HG03439 (cell line): ENCODE results near the gene NIT2.
"Not testable (repeated sequence)": the region's sequence is repeated elsewhere in the genome, so short reads cannot be mapped to it uniquely, and the experiment has no call there.

Source experiments
- ATAC-seq: cut with Tn5 transposase; IDR thresholded peaks from one replicate; pipeline ENCODE4 v1.9.1; 2021; ENCODE audit warnings: mild to moderate bottlenecking, moderate library complexity; ENCODE audit not compliant: unreplicated experiment

Gene NIT2

DNA sequence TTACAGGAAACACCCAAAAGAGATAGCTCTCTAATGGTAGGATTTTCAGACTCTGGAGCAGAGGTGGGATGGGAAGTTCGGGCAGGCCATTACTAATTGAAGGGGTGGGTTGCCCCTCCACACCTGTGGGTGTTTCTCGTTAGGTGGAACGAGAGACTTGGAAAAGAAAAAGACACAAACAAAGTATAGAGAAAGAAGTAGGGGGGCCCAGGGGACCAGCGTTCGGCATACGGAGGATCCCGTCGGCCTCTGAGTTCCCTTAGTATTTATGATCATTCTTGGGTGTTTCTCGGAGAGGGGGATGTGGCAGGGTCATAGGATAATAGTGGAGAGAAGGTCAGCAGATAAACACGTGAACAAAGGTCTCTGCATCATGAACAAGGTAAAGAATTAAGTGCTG lies 1.7 kb downstream of the NIT2 start:
- ATAC-seq, result not testable (repeated sequence)

DNA sequence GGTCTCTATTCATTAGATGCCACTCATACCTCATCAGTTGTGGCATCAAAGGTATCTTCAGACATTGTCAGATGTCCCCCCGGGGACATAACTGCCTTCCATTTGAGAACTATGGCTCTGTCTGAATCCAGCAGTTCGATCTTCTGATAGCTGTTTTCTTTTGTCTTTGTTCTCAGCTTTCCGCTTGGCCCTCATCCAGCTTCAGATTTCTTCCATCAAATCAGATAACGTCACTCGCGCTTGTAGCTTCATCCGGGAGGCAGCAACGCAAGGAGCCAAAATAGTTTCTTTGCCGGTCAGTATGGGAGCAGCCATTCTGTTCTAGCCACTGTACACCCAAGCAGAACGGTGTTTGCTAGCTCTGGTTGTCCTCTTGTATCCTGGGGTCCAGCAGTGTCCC lies 4.4 kb downstream of the NIT2 start:
- no peak for ATAC-seq

DNA sequence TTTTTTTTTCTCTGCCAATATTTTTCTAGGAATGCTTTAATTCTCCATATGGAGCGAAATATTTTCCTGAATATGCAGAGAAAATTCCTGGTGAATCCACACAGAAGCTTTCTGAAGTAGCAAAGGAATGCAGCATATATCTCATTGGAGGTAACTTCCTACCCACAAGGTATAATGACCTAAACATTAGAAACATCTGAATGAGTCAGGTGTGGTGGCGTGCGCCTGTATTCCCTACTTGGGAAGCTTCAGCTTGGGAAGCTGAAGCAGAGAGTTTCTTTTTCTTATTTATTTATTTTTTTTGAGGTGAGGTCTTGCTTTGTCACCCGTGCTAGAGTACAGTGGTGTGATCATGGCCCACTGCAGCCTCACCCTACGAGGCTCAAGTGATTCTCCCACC lies 5.2 kb downstream of the NIT2 start:
- ATAC-seq, result no peak

DNA sequence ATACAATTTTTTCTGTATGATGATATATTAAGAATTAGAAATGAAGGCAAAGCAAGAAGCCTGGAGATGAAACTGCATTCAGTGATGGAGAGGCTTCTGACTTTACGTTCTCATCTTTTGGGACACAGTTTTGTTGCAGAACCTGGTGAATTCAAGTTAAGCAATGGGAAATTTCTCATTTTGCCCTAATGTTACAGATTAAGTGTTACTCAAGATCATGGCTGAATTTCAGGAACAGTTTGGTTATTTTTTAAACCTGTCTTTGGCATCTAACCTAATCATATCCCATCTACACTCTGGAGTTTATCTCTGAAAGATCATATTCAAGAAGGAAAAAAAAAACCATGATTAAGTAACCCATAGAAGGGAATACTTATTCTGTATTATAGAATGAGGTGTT lies 6.0 kb downstream of the NIT2 start:
- ATAC-seq, result no peak

DNA sequence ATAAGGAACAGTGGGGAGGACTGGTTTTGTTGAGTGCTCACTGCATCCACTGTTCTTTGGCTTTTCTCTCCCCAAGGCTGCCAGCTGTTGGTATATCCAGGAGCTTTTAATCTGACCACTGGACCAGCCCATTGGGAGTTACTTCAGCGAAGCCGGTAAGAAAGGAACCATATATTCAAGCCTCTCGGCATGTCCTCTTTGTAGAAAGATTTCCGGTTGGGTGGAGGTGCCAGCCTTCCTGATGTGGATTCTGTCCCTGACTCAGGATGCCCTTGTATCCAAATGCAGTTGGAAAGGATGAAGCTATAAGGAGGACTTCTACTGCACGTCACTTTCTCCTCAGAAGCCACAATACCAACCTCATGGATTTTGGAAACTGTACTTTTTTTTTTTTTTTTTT lies 14.2 kb downstream of the NIT2 start:
- no peak for ATAC-seq

DNA sequence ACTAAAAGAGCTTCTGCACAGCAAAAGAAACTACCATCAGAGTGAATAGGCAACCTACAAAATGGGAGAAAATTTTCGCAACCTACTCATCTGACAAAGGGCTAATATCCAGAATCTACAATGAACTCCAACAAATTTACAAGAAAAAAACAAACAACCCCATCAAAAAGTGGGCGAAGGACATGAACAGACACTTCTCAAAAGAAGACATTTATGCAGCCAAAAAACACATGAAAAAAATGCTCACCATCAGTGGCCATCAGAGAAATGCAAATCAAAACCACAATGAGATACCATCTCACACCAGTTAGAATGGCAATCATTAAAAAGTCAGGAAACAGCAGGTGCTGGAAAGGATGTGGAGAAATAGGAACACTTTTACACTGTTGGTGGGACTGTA lies 17.2 kb downstream of the NIT2 start:
- ATAC-seq, result not testable (repeated sequence)

DNA sequence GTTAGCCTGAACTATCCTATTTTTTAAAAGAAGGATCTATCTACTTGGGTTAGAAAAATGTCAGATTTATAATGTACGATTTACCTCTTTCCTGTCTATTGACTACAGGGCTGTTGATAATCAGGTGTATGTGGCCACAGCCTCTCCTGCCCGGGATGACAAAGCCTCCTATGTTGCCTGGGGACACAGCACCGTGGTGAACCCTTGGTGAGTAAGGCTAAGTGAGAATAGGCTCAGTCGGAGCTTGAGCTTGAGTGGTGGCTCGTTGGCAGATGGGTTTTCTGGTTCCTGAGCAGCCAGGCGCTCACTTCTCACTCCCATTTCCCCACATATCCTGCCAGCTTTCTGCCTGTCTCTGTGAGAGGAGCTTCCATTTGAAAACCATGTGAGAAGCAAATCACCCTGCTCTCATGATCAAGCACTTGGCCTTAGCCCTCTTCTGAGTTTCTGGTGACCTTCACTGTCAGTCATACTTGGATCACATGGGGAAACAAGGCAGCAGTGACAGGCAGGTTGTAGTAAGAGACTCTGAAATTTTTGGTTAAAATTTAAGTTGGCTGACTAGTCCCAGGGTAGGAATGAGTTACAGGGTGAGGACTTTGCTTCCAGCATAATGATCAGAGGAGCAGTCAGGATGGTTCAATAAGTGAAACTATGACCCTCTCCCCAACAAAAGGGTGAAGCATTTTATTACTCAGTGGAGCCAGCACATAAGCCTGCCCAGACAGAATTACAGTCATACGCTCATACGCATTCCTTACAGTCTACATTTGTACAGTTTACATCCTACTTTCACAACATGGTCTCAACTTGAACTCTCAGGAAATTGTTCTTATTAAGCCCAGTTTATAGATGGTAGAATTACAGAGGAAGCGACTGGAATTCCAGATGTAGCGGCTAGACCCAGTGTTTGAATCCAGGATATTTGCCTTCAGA lies 18.0 kb downstream of the NIT2 start:
- ATAC-seq, result no peak

DNA sequence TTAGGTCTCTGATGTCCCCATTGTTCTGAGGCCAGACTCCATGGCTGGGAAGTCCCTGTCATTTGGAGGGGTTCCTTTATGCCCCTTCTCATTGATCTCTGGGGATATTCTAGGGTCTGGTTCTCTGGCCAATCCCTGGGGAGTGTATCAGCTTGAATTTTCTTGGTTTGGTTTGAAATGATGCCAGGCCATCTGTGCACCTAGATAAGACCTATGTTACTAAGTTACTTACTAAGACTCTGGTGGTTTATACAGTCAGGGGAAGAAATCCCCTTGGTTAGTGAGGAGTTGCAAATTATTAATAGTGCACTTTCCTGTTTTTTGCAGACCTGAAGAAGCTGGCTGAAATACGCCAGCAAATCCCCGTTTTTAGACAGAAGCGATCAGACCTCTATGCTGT lies 20.3 kb downstream of the NIT2 start:
- ATAC-seq, result no peak

DNA sequence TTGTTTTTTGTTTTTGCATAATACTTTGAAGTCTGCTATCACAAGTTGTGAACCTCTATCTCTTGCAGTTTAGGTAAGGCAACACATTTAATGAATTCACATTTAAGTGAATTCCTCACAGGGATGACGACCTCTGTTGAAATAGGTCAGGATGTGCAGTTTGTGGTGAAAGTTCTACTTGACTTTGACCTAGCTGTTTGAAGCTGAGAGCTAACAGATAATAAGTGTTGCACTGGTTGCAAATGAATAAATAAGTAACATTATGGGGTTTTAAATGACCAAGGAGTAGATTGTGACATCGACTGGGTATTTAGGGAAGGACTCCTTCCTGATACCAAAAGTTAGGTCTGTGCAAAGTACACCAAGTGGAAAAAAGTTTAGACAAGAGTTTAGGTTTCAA lies 23.9 kb downstream of the NIT2 start:
- no peak for ATAC-seq

DNA sequence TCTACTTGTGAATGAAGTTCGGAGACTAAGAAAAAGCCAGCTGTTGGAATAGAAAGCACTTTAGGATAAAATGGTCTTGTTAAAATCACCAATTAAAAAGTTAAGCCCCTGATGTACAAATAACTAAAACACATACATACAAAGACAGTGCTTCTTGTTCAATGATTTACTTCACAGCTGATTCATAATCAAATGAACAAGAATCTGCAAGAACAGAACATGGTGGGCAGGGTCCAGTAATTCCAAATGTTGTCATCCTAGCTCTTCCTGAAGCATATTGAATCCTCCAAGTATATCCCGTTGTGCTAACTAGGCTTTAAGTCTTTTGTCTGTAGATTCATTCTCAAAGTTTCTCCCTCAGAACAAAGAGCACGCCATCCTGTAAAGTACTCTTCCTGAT lies 24.5 kb downstream of the NIT2 start:
- no peak for ATAC-seq

DNA sequence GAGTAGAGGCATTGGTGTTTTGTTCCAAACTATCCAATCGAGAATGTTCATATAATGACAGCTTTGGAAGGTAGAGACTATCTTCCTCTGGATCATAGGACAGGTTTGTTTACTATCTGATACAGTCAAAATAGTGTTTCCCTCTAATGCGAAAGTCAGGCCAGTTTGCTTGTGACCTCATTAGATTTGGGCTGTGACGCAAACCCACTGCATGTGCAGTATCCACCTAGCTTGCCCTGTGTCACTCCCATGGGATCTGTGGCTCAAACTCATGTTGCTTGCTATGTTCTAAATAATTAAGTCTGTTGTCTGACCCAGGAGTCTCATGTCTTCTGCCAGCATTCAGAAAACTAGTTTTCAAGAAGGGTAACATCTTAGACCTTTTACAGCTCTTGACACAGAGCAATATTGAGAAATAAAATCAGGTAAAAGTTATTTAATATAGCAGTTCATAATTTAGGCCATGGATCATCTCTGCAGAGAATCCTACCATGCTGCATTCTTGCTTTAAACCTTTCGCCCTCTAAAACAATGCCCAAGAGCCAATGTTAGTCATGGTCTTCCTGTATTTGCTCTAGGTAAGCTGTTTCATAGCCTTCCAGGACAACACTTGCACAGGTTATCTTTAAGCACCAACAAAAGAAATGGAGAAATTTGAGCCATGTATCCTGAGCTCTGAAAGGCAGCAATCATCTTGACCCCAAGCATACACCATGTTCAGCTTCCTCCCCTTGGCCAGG lies 26.4 kb downstream of the NIT2 start:
- ATAC-seq, result no peak

DNA sequence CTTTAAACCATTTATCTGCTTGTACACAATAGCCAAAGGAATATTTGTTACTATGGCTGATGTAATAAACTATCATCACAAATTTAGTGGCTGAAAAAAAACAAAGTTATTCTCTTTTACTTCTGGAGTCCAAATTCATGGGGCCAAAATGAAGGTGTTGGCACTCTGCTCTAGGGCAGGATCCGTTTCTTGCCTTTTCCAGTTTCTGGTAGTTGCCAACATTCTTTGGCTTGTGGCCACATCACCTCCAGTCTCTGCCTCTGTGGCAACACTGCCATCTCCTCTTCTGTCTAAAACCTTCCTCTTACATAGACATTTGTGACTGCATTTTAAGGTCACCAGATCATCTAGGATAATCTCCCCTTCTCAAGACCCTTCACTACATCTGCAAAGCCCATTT lies 27.3 kb downstream of the NIT2 start:
- no peak for ATAC-seq

DNA sequence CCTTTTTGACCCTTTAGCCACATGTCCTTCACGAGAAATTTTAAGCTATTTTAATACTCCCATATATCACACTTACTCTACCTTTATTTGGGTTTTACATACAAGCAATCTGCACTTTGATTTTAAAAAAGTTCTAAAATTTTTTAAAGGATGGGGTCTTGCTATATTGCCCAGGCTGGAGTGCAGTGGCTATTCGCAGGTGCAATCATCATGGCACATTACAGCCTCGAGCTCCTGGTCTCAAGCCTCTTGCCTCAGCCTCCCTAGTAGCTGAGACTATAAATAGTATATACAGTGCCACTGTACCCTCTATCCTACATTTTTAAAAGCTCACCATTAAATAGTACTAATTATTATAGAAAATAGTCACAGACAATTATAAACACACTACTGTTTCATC lies 29.9 kb downstream of the NIT2 start:
- no peak for ATAC-seq

DNA sequence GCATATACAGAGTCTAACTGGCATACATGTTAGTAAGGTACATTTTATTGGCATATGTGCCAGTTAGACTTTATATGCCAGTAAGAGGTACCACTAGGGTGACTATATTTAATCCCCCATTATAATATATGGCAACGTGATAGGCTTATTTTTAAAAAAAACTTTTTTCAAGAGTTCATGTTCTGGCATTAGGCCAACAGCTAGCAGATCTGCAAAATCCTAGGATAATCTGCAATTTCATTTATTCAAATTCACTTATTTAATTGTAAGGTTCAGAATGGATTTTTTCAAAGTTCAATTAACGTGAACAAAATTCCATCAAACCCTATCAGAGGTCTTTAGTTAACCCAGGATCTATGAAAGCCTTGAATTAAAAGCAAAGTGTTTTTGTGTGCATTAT lies 31.9 kb downstream of the NIT2 start:
- no peak for ATAC-seq

DNA sequence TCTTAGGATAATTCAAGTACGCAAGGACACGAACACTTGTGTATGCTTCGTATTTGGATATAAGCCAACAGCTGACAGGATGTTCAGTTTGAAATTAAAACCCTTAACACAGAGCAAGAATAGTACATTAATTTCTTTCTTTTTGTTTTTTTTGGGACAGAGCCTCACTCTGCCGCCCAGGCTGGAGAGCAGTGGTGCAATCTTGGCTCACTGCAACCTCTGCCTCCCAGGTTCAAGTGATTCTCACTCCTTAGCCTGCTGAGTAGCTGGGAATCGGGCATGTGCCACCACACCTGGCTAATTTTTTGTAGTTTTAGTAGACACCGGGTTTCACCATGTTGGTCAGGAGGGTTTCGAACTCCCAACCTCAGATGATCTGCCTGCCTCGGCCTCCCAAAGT lies 33.9 kb downstream of the NIT2 start:
- ATAC-seq, result no peak

DNA sequence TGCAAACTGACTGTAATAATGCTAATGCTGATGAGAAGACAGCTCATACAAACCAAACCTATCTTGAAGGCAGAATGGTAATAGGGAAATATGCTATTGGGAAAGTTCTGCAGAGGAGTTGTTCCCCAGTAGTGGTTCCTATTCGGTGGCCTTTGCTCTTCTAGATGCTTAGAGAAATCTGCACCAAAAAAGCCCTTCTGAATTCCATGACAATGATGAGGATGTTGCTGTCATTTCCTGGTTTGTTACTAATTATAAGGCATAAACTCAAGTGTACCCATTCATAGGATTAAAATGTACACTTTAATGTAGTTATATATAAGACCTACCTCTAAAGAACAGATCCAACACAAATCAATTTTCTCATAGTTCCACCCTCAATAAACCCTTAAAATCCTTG lies 36.2 kb downstream of the NIT2 start:
- no peak for ATAC-seq

DNA sequence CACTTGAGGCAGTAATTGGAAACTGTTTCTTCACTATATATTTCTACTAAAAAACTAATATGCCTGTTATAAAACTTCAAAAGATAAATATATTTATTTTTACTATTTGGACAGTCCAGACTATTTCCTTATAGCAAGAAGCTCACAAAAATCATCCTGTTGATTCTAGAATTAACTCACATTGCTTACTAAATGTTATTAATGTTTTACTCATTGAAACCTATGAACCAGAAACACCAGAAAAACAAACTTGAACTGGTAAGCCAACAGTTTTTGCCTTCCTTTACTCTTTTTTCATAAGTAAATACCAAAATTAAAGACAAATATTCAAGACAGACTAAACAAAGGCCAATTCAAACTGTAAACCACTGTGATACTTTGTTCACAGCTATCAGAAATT lies 40.0 kb downstream of the NIT2 start:
- ATAC-seq, result no peak

DNA sequence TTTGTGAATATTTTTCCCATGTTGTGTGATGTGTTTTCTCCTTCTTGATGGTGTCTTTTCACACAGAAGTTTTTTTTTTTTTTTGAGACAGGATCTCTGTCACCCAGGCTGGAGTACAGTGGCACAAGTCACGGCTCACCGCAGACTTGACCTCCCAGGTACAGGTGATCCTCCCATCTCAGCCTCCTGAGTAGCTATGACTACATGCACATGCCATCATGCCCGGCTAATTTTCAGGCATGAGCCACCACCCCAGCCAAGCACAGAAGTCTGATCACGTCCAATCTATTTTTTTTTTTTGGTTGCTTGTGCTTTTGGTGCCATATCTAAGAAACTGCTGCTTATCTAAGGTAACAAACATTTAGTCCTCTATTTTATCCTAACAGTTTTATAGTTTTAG lies 41.7 kb downstream of the NIT2 start:
- no peak for ATAC-seq

DNA sequence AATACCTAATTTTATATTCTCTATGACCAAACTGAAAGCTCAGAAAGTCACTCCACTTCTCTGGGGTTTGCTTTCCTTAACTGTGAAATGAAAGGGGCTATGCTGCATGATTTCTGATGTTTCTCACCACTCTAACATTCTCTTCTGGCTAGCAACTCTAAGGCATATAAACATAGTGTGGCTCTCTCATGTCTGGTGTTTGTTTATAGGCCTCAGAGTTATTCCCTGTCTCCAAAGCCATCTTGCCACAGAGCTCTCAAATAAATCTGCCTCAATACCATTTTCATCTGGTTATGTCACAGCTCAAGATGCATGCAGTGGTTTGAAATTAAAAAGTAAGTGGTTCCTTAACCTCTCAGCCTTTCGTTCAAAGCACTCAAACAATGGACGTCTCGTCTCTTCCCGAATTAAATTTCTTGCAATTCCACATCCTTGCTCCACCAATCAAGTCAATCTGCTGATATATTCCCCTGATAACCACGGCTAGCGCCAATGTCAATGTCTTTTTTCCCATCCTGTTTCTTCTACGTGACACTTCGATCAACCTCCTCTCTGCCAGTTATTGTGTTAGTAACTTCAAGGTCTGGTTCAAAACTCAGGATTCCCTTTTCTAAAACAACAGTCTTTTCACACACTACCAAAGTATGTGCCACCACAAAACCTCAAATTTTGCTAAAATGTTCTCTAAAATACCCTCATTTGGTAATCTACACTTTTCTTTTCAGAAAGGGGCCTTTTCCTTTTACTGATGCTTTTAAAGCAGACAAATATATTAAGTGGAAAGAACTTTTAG lies 50.4 kb downstream of the NIT2 start:
- ATAC-seq, result no peak

DNA sequence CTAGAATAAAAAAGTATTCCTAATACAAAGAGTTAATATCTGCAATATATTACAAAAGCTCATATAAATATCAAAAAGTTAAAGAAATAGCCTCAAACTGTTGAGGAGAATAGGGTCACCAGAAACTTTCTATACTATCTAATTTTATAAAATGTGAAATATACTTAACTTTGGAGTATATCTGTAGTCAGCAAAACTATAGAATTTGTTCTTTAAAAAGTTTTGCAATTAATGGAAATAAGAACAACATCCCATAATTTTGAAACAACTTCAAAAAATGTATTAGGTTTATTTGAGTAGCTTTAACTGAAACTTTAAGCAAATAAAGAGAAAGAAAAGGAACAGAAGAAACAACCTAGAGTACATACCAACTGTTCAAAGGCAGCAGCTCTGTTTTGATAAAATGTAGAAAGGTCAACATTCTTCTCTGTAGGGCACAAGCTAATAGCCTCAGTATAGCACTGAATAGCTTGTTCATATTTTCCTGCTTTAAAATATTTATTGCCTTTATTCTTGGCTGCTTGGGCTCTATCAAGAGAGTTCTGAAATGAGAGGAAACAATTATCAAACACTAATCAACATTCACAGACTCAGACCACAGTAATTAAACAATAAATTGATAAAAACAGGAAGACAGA lies 52.0 kb downstream of the NIT2 start:
- no peak for ATAC-seq

DNA sequence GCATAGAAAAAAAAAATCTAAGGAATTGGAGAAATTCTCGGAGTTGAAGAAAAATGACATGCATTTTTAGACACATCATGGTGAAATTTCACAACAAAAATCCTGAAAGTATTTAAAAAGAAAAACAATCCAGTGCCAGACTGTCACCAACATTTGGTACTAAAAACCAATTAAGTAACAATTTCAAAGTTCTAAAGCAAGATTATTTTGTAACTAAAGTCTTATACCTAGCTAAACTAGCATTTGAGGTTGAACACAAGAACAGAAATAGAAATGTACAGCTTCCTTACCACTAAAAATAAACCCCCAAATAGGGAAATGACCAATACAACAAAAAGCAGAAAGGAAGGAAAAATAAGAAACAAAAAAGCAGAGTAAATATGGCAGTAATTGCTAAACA lies 54.5 kb downstream of the NIT2 start:
- ATAC-seq, result no peak
